HG02973 (cell line): ENCODE results near the gene CDC34.
"Not testable (repeated sequence)": the region's sequence is repeated elsewhere in the genome, so short reads cannot be mapped to it uniquely, and the experiment has no call there.

Experiments used
- ATAC-seq: cut with Tn5 transposase; IDR thresholded peaks from one replicate; pipeline ENCODE4 v1.9.1; 2021; ENCODE audit warnings: moderate library complexity; ENCODE audit not compliant: unreplicated experiment

The CDC34 gene

GRCh38 chr19:572140-572742 lies 40.7 kb downstream of the CDC34 start, which contains the start of gene BSG:
Gene BSG (plus strand): TSS chr19:572596. CDS start chr19:572635, 39 bp downstream.
- ATAC-seq, result peak; percentile 51

- peak; percentile 16 for ATAC-seq
These were observed 41.4 kb downstream of the CDC34 start for GRCh38 chr19:572743-573518.

- no peak for ATAC-seq
These were observed 41.9 kb downstream of the CDC34 start for GRCh38 chr19:573519-573825.

- no peak for ATAC-seq
These were observed 43.3 kb downstream of the CDC34 start for GRCh38 chr19:574658-575526.

- ATAC-seq, result no peak
These were observed 44.3 kb downstream of the CDC34 start for GRCh38 chr19:575527-576506.

- no peak for ATAC-seq
These were observed 45.3 kb downstream of the CDC34 start for GRCh38 chr19:576768-577438.

- no peak for ATAC-seq
These were observed 46.2 kb downstream of the CDC34 start for GRCh38 chr19:577439-578392.

GRCh38 chr19:579111-579841 lies 47.7 kb downstream of the CDC34 start:
- ATAC-seq, result no peak

GRCh38 chr19:579842-580155 lies 48.2 kb downstream of the CDC34 start:
- no peak for ATAC-seq

GRCh38 chr19:580274-580835 lies 48.8 kb downstream of the CDC34 start:
- no peak for ATAC-seq

GRCh38 chr19:581399-582111 lies 50.0 kb downstream of the CDC34 start:
- no peak for ATAC-seq

- ATAC-seq, result no peak
These were observed 51.1 kb downstream of the CDC34 start for GRCh38 chr19:582497-583197.

- no peak for ATAC-seq
These were observed 51.8 kb downstream of the CDC34 start for GRCh38 chr19:583198-583967.

GRCh38 chr19:583968-584239 lies 52.3 kb downstream of the CDC34 start:
- no peak for ATAC-seq

- no peak for ATAC-seq
These were observed 52.9 kb downstream of the CDC34 start for GRCh38 chr19:584240-585001.

GRCh38 chr19:585146-585545 lies 53.6 kb downstream of the CDC34 start:
- ATAC-seq, result not testable (repeated sequence)
